Measurements from ENCODE around the gene ZSCAN5A.
"Not testable (repeated sequence)": the region's sequence is repeated elsewhere in the genome, so short reads cannot be mapped to it uniquely, and the experiment has no call there.

The ZSCAN5A gene

DNA sequence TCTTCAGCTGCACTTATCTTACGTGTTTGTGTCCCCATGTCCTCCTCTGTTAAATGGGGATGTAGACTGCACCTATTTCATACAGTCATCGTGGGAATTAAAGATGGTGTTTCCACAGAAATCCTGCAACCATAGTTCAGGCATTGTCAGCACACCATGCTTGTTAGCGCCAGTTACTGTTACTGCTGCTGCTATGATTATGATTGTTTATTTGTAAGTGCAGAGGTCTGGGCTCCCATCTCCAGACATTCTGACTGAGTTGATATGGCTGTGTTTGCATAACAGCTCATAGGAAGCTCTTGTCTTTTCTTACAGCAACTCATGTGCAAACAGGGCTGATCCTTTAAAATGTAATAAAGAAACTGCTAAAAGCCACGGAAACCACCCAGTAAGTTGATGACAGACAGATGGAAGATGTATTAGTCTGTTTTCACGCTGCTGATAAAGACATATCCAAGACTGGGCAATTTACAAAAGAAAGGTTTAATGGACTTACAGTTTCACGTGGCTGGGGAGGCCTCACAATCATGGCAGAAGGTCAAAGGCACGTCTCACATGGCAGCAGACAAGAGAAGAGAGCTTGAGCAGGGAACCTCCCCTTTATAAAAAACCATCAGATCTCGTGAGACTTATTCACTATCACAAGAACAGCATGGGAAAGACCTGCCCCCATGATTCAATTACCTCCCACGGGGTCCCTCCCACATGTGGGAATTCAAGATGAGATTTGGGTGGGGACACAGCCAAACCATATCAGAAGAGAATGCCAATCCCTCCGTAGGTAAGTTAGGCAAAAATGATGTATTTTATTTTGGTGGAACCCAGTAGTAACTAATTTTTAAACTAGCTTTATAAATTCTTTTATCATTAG is 1.6 kb downstream of the ZSCAN5A start:
- no peak for DNase-seq

DNA sequence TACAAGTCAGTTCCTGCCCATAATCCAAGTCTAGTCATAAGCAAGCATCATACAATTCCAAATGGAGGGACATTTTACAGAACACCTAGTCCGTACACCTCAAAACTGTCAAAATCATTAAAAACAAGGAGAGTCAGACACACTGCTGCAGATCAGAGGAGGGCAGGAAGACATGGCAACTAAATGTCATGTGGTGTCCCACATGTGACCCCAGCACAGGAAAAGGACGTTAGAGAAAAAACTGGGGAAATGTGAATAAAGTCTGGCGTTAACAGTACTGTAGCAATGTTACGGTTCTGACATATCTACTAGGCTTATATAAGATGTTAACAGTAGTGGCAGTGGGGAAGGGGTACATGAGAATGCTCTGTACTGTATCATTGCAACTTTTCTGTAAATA is 2.3 kb downstream of the ZSCAN5A start:
- DNase-seq: no peak

DNA sequence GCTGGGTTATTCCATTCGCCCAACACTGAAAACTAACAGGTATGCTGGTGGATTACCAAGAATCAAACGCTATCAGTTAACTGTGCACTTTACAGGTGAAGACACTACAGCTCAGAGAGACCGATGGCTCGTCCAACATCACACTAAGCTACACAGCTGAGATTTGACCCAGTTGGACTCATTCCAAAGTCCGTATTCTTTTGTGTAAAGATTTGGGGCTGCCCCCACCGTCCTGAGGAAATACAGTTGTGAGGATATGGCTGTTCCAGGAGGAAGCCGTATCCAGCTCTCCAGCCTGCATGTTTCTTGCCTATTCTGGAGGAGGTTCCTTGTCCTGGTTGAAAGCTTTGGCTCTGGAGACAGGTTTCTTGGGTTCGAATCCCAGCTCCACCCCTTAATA is 4.2 kb downstream of the ZSCAN5A start:
- no peak for DNase-seq

DNA sequence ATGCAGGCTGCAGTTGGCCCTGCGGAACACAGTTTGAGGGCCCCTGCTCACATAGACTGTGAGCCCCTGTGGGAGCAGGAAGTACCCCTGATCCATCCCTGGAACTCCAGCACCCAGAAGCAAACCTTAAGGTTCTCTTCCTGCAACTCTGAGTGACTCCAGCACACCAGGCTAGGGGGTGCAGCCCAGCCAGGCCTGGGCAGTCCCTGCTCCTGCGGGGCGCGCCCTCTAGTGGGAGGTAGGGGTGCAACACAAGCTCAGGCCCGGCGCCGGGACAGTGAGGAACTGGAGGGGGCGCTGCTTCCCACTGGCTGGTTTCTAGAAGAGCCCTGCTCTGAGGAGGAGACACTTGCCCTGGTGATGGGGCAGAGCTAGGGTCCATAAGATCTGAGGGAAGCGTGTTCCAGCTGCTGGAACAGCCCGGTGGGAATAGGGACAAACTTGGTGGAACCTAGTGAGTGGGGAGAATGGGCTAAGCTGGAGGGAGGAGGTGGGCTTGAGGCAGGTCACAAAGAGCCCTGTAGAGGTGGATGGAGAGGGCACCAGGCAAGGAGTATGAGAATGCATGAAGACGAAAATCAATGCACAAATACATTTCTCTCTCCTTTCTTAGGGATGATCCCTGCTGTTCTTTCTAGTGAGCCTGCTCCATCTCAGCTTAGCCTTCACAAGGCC is 5.0 kb downstream of the ZSCAN5A start:
- no peak for DNase-seq

DNA sequence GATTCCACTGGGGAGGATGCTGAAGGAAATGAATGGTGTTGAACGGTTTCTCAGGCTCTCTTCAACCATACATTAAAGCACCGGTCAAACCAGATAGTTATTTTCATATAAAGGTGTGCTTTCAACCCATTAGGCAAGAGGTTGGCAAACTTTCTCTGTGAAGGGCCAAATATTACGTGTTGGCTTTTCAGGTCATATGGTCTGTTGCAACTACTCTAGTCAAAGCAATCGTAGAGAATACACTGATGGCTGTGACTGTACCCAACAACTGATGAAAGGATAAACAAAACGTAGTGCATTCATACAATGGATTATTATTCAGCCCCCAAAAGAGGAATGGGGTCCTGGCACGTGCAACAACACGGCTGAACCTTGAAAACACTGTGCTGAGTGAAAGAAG is 5.8 kb downstream of the ZSCAN5A start:
- no peak for DNase-seq

DNA sequence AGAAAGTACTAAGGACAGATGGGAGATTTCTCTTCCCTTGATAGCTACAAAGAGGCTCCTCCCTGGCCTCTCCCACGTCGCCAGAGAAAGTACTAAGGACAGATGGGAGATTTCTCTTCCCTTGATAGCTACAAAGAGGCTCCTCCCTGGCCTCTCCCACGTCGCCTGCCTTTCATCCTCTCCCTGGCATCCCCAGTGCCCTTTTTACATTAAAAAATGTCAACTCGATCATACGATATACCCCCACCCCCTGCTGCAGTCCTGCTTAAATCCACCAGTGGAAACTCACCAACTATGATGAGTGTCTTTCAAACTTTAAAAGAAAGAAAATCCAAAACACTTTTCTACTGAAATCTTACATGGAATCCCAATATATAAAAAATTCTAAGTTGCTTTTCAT is 7.6 kb downstream of the ZSCAN5A start:
- DNase-seq: not testable (repeated sequence)

DNA sequence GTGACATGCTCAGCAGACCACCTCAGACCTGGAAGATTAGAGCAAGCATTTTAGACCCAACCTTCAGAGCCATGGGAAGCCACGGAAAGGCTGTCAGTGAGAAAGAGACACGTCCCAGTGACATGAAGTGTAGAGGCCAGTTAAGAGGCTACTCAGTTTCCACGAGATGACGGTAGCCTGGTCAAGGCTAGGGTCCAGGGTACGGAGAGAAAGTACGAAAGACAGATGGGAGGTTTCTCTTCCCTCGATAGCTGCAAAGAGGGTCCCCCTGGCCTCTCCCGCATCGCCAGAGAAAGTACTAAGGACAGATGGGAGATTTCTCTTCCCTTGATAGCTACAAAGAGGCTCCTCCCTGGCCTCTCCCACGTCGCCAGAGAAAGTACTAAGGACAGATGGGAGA is 8.6 kb downstream of the ZSCAN5A start:
- no peak for DNase-seq

DNA sequence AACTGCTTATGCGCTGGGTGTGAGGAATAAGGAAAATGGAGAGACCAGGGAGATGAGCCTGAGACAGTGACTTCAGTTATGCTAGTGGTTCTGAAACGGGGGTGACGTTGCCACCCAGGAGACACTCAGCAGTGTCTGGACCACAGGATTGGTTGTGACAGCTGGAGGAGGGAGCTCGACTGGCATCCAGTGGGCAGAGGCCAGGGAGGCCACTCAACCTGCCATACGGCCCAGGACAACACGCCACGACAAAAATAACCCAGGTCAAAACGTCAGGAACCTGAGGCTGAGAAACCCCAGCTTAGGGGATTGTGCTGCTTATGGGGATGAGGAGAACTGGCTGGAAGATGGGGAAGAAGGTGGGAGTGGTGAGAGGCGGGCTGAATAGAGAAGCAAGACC is 10.4 kb downstream of the ZSCAN5A start:
- no peak for DNase-seq

DNA sequence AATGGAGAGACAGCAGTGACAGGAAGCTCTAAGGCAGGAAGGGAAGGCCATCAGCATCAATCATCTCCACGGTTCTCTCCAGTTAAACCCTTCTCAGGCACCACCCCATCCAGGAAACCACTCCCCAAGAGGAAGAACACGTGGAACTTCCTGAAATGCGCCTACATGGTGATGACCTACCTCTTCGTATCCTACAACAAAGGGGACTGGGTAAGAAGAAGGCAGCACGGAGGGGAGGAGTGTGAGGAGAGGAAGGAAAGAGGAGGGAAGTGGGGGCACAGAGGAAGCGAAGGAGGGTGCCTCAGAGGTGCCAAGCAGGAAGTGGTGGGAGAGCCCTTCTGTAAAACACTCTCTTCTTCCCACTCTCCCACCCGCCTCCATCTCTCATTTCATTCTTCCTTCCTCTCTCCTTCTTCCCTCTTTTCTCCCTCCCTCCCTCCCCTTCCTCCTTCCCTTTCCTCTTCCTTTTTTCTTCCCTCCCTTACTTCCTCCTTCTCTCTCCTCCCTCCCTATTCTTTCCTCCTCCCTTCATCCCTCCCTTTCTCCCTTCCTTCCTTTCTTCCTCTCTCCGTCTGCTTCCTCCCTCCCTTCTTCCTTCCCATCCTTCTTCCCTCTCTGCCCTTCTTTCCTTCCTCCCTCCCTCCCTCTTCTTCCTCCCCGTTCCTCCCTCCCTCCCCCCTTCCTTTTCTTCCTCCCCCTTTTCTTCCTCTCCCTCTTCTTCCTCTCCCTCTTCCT is 12.6 kb downstream of the ZSCAN5A start:
- no peak for DNase-seq

DNA sequence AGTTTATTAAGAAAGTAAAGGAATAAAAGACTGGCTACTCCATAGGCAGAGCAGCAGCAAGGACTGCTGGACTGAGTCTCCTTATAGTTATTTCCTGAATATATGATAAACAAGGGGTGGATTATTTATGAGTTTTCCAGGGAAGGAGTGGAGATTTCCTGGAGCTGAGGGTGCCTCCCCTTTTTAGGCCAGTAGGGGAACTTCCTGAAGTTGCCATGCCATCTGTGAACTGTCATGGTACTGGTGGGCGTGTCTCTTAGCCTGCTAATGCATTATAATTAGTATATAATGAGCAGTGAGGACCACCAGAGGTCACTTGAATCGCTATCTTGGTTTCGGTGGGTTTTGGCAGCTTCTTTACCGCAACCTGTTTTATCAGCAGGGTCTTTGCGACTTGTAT is 13.5 kb downstream of the ZSCAN5A start:
- DNase-seq: no peak

DNA sequence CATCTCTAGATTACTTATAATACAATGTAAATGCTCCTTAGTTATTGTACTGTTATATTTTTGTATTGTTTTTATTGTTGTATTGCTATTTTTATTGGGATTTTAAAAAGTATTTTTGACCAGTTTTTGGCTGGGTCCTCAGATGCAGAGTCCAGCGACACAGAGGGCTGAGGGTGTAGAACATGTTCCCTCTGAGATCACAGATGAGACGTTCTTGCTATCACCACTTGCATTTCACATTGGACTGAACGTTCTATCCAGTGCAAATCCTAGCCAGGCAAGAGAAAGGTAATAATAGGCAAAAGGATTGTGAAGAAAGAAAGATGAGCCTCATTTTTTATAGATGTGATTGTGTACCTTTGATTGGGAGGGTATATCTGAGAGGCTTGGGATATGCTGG is 15.0 kb downstream of the ZSCAN5A start:
- DNase-seq: no peak

DNA sequence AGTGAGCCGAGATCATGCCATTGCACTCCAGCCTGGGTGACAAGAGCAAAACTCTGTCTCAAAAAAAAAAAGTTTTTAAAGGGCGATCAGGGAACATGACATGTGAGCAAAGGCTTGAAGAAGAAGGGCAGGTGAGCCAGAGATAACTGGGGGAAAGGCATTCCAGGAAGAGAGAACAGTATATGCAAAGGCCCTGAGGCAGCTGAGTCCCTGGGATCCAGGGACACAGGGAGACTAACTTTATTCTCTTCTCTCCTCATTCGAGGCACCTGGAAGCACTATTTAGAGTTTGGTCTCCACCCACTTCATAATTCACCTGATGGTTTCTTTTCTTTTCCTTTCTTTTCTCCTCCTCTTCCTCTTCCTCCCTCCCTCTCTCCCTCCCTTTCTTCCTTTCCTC is 17.6 kb downstream of the ZSCAN5A start:
- DNase-seq: no peak

DNA sequence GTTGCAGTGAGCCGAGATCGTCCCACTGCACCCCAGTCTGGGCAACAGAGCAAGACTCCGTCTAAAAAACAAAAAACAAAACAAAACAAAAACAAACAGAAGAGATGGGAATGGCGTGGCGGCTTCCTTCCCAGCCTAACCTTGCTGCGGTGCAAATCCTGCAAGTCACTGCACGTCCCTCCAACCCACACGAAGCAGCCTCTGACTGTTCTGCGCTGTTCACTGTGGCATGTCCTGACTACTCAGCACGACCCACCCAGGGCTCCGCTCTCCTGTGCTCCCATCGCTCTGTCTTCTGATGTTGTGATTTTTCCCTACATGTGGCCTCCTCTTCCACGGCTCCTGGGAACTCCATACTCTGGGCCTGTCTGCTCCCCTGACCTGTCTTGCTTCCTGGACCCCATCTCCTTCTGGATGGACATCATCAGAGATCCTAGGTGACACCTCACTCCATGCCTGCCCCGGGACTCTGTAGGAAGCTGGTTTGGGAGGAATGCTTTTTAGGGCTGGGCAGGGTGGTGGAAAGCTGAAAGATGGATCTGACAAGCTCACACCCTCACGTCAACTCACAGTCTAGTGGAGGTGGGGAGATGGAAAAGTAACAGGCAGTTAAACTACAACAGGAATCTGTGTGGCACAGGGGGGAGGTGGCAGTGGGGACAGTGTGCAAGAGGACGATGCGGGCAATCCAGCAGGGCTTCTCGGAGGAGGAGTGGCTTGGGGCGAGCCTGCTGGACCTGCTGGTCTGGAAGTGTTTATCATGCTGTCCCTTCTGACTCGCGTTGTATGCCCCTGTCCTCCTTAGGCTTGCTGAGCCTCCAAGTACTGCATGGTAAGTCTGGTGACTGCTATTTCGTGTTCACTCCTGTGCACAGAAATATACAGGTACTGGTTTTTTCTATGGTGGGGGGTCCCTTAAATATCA is 18.8 kb downstream of the ZSCAN5A start:
- no peak for DNase-seq

DNA sequence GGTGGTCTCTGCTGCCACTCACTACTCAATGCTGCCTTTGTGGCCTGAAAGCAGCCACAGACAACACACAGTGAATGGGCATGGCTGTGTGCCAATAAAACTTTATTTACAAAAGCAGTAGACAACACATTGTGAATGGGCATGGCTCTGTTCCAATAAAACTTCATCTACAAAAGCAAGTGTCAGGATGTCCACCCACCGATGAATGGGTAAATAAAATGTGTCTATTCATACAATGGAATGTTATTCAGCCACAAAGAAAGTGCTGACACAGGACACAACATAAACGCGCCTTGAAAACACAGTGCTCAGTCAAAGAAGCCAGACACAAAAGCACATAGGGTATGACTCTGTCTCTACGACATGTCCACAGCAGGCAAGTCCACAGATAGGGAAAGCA is 20.1 kb downstream of the ZSCAN5A start:
- peak; percentile 13 for DNase-seq

DNA sequence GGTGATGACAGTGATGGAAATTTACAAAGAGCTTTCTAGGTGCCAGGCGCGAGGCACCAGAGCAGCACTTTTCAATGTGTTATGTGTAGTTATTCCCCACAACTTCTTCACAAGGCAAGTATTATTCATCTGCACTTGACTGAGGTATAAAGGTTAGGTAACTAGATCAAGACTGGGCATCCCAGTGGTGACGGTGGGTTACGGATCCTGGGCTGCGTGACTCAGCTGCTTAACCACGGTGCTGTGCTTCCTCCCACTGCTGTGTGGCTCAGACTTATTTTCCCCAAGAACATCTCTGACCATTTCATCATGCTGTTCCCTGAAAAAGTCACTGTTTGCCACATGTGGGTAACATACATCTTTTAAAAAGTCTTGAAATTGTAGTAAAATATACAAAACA is 22.8 kb downstream of the ZSCAN5A start:
- no peak for DNase-seq

DNA sequence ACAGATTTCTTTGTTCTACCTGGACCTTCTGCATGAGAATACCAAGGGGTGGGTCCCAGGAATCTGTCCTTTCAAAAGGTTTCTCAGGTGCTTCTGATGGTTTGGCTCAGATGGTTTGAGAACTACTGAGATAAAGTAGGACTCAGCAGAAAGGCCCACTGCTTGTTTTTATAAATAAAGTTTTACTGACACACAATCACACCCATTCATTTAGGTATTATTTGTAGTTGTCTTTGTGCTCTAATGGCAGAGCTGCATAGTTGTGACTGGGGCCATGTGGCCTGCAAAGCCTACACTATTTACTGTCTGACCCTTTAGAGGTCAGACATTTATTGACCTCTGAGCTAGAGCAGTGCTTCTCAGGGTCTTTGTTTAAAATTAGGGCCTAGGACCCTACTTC is 24.5 kb downstream of the ZSCAN5A start:
- DNase-seq: no peak

DNA sequence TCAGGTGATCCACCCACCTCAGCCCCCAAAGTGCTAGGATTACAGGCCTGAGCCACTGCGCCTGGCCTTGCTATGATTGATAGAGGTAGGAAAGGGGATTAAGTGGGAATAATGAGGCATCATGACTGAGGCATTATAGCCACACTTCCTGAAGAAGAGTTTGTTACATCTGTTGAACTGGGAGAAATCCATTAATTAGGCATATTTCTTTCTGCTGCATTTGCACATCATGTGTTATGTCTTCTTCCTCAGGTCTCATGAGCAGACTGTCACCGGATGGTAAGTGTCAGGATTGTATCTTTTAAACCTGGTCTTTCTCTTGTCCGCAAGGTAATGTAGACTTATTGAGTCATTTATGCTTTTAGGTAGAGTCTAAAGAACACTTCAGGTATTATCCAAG is 29.9 kb downstream of the ZSCAN5A start:
- no peak for DNase-seq

DNA sequence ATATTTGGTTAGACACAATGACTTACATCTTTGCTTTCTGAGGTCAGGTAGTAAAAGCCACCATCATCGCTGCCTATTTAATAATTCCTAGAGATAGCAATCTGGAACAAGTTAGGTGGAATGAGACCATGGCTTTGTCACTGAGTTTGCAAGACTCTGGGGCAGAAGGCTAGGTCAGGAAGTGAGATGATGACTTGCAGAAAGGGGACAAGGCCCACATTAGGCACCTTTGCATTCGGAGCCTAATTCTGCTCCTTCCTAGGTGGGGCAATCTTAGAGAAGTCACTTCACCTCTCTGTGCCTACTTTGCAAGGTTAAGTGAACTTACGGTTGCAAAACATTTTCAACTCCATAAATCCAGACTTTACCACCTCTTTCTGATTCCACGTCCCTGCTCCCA is 31.8 kb downstream of the ZSCAN5A start:
- DNase-seq: no peak

DNA sequence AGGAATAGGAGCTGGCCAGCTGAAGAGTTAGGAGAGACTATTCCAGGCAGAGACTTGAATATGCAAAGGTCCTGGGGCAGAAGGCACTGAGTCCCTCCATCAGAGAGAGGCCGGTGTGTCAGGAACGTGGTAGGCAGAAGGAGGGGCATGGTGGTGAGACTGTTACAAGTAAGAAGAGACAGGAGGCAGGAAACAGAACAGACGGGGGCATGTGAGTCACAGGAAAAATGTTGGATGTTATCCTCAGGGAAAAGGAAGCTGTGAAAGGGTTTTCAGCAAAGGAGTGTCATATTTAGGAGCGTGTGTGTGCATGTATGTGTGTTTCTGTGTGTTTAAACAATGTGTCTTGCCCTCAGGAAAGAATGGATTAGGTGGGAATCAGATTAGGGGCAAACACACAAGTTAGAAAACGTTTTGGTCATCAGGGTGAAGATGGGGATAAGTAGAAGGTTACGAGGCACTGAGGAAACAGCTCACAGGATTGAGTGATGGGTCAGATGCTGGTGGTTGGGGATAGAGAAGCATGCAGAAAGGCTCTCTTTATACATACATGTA is 41.0 kb downstream of the ZSCAN5A start:
- DNase-seq: no peak

DNA sequence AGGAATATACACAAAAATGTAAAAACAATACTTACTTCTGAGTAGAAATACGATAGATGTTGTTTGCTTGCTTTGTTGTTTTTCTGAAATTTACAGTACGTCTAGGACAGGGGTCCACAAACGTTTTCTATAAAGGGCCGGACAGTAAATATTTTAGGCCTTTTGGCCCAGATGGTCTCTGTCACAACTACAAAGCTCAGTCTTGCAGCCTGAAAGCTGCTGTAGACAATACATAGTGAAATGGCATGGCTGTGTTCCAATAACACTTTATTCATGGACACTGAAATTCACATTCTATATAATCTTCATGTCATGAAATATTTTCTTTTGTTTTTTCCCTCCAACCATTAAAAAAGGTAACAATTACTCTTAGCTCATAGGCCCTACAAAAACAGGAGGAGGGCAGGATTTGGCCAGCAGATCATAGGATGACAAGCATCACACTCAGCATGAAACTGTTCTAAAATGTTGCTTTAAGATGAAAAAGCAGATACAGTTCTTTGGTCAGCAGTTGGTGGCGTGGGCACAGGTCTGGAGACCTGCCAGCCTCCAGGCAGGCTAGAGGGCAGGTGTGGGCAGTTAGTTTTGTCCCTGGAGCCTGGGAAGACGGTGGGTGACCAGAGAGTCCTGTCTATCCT is 42.4 kb downstream of the ZSCAN5A start, which contains the start of gene EDDM13:
TSS of gene EDDM13 (plus strand) at position 588 of the 638 bp plus-strand sequence. CDS start 87 bp downstream, outside the sequence.
- DNase-seq: no peak

DNA sequence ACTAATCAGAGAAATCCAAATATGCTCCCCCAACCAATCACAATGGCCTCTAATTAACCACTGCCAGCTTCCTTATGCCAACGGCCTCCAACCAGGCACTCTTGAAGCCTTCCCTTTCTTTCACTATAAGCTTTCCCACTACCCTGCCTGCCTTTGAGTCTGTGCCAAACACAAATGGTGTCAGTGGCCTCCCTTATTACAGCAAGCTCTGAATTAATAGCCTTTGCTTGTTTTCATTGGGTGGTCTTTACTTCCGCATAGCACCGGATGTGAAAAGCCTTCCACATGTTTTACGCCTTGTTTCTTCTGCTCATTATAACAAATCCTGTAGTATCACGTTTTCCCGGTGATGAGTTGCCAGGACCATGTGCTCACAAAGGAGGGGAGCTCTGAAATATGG is 43.5 kb downstream of the ZSCAN5A start:
- no peak for DNase-seq

DNA sequence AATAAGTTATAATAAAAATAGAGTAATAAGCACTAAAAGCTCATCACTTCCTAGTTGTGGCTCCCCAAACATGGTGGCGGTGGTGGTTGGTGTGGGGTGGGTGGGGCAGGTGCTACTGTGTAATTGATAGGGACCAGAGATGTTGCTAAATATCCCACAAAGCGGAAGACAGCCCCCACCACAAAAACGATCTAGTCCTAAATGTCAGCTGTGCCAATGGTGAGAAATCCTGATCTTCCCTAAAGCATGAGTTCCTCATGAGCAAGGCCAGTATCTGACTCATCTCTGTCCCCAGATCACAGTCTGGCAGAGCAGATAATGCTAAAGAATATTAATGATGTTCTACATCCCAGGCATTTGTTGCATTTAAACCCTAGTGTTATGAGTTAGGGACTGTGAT is 44.0 kb downstream of the ZSCAN5A start:
- DNase-seq: no peak

All from DMS79 treated with DMSO at 0.1 percent for 48 hours (cell line).